HG02973 (cell line): Measurements from ENCODE around the gene LIMCH1.
"Not testable (repeated sequence)": the region's sequence is repeated elsewhere in the genome, so short reads cannot be mapped to it uniquely, and the experiment has no call there.

Experiments
- ATAC-seq: cut with Tn5 transposase; IDR thresholded peaks from one replicate; pipeline ENCODE4 v1.9.1; 2021; ENCODE audit warnings: moderate library complexity; ENCODE audit not compliant: unreplicated experiment

LIMCH1 gene

GRCh38 chr4:41670982-41671381 lies 133.0 kb downstream of the LIMCH1 start:
- ATAC-seq, result no peak

GRCh38 chr4:41678086-41678816 lies 140.3 kb downstream of the LIMCH1 start:
- no peak for ATAC-seq

- no peak for ATAC-seq
These were observed 141.0 kb downstream of the LIMCH1 start for GRCh38 chr4:41678951-41679350.

GRCh38 chr4:41679991-41680390 lies 142.0 kb downstream of the LIMCH1 start:
- no peak for ATAC-seq

GRCh38 chr4:41681054-41681453 lies 143.1 kb downstream of the LIMCH1 start:
- ATAC-seq, result no peak

- no peak for ATAC-seq
These were observed 145.4 kb downstream of the LIMCH1 start for GRCh38 chr4:41683326-41683725.

- no peak for ATAC-seq
These were observed 148.9 kb downstream of the LIMCH1 start for GRCh38 chr4:41686893-41687292.

GRCh38 chr4:41687971-41688370 lies 150.0 kb downstream of the LIMCH1 start:
- ATAC-seq, result no peak

- ATAC-seq, result peak; percentile 66
These were observed 154.9 kb downstream of the LIMCH1 start for GRCh38 chr4:41692717-41693345.

GRCh38 chr4:41693629-41694028 lies 155.7 kb downstream of the LIMCH1 start:
- no peak for ATAC-seq

- ATAC-seq, result no peak
These were observed 158.2 kb downstream of the LIMCH1 start for GRCh38 chr4:41696131-41696530.

GRCh38 chr4:41696763-41697162 lies 158.8 kb downstream of the LIMCH1 start:
- ATAC-seq, result no peak

- no peak for ATAC-seq
These were observed 164.0 kb downstream of the LIMCH1 start for GRCh38 chr4:41701983-41702382.

GRCh38 chr4:41702770-41703169 lies 164.8 kb downstream of the LIMCH1 start:
- no peak for ATAC-seq

- no peak for ATAC-seq
These were observed 165.8 kb downstream of the LIMCH1 start for GRCh38 chr4:41703785-41704184.

- ATAC-seq, result no peak
These were observed 172.0 kb downstream of the LIMCH1 start for GRCh38 chr4:41709844-41710481.

- ATAC-seq, result not testable (repeated sequence)
These were observed 173.7 kb downstream of the LIMCH1 start for GRCh38 chr4:41711654-41712053.

GRCh38 chr4:41712425-41712824 lies 174.5 kb downstream of the LIMCH1 start:
- ATAC-seq, result no peak

GRCh38 chr4:41713768-41714167 lies 175.8 kb downstream of the LIMCH1 start:
- no peak for ATAC-seq

GRCh38 chr4:41714364-41715000 lies 176.5 kb downstream of the LIMCH1 start:
- no peak for ATAC-seq

- ATAC-seq, result no peak
These were observed 177.2 kb downstream of the LIMCH1 start for GRCh38 chr4:41715155-41715554.

GRCh38 chr4:41718907-41719306 lies 180.9 kb downstream of the LIMCH1 start:
- no peak for ATAC-seq
